Panc1 (cell line): ENCODE data around the gene SSPN. TPM values are rescaled to one million over a fixed set of nuclear protein-coding genes. Genes with fewer than 3 reads are reported as not detected.
A peak's percentile ranks its signal among the peaks of the same experiment; 100 is the strongest.

Source experiments
- ATAC-seq: fragments of 200-7000 bp; cut with Tn5 transposase; 2 replicates; pipeline ENCODE4 v1.9.1; 2020; ENCODE audit warnings: mild to moderate bottlenecking, moderate library complexity
- BruUV-seq: library from RNA; stranded (reverse); fragments of 400-500 nt; replicated peaks from 2 replicates; lab custom pipeline; 2021; lab: Mats Ljungman, UMichigan
- CTCF ChIA-PET: fragments of 300-600 bp; sonication (Branson Sonifier 250); formaldehyde crosslinking; loops from one replicate; lab custom pipeline; 2022; ENCODE audit warnings: antibody characterized with exemption; lab: Charles Lee
- POLR2A ChIA-PET: fragments of 300-600 bp; sonication (Branson Sonifier 250); formaldehyde crosslinking; loops from one replicate; lab custom pipeline; 2022; ENCODE audit warnings: antibody characterized with exemption; lab: Charles Lee
- DNase-seq: peaks from one replicate; pipeline ENCODE4 v3.0.0-alpha.2; 2010; ENCODE audit warnings: low read depth, low spot score
- H3K27ac ChIP-seq: 2 replicates; pipeline ENCODE4 v1.5.1; 2011; ENCODE audit warnings: mild to moderate bottlenecking, low read length, inconsistent platforms
- H3K27me3 ChIP-seq: fragments of 200-500 bp; sonication (Bioruptor generic); 2 replicates; pipeline ENCODE4 v1.6.0; 2014; ENCODE audit warnings: low read length, inconsistent platforms; ENCODE audit not compliant: control insufficient read depth, insufficient read depth
- H3K36me3 ChIP-seq: fragments of 200-500 bp; sonication (Bioruptor generic); 2 replicates; pipeline ENCODE4 v1.5.1; 2014; ENCODE audit warnings: inconsistent platforms, mild to moderate bottlenecking, low read length, moderate library complexity; ENCODE audit not compliant: control insufficient read depth, insufficient read depth
- H3K4me1 ChIP-seq: 2 replicates; pipeline ENCODE4 v1.5.1; 2011; ENCODE audit warnings: inconsistent platforms, mild to moderate bottlenecking, low read length, moderate library complexity; ENCODE audit not compliant: control insufficient read depth, insufficient read depth
- H3K4me3 ChIP-seq, 2 experiments: 2 replicates each; pipeline ENCODE4 v1.5.1; 2011 to 2012; ENCODE audit warnings: low read depth in 2 of 2, low read length in 2 of 2, mild to moderate bottlenecking in 2 of 2, inconsistent platforms in 1 of 2, moderate library complexity in 1 of 2
- H3K9me3 ChIP-seq: fragments of 200-500 bp; sonication (Bioruptor generic); 2 replicates; pipeline ENCODE4 v1.5.1; 2014; ENCODE audit warnings: low read depth, mild to moderate bottlenecking, inconsistent platforms, low read length, moderate library complexity; ENCODE audit not compliant: control insufficient read depth, insufficient read depth
- POLR2AphosphoS5 ChIP-seq: IDR thresholded peaks from 2 replicates; pipeline ENCODE4 v1.6.1; 2012; ENCODE audit warnings: mild to moderate bottlenecking, low read depth, low read length, moderate library complexity
- REST ChIP-seq, 2 experiments: IDR thresholded peaks; 2 replicates each; pipeline ENCODE4 v1.6.1; 2011 to 2012; ENCODE audit warnings: low read depth in 2 of 2, control low read depth in 1 of 2, low read length in 1 of 2, mild to moderate bottlenecking in 1 of 2, moderate library complexity in 1 of 2; ENCODE audit not compliant: insufficient read depth in 1 of 2
- SIN3A ChIP-seq: IDR thresholded peaks from 2 replicates; pipeline ENCODE4 v1.6.1; 2012; ENCODE audit warnings: low read depth, mild to moderate bottlenecking, low read length, moderate library complexity, borderline replicate concordance; ENCODE audit not compliant: insufficient read depth
- TCF7L2 ChIP-seq: IDR thresholded peaks from 2 replicates; pipeline ENCODE4 v1.6.1; 2011; ENCODE audit warnings: mild to moderate bottlenecking, low read depth, low read length, inconsistent platforms
- in situ Hi-C: cut with HindIII; loops from 2 replicates; pipeline ENCODE4 v1.10.0; 2016; ENCODE audit warnings: low sequenced_read_pairs, low pct_unique_long_range_greater_than_20kb
- intact Hi-C: fragments of 100-400 bp; cut with micrococcal nuclease; formaldehyde crosslinking; loops from one replicate; pipeline ENCODE4 v1.10.0; 2022; ENCODE audit not compliant: unreplicated experiment
- total RNA-seq: library from RNA; stranded (reverse); gene quantifications from one replicate; pipeline ENCODE4 v1.2.1, GENCODE V29; 2021; ENCODE audit not compliant: unreplicated experiment
- TF ChIP-seq, protein P1 (sequence below): fragments of 450-650 bp; IDR thresholded peaks from 2 replicates; pipeline ENCODE4 v1.5.1; 2017; ENCODE audit warnings: mild to moderate bottlenecking

Gene SSPN
- total RNA-seq, 1 experiment from 2014 or later = 23.4 TPM

DNA sequence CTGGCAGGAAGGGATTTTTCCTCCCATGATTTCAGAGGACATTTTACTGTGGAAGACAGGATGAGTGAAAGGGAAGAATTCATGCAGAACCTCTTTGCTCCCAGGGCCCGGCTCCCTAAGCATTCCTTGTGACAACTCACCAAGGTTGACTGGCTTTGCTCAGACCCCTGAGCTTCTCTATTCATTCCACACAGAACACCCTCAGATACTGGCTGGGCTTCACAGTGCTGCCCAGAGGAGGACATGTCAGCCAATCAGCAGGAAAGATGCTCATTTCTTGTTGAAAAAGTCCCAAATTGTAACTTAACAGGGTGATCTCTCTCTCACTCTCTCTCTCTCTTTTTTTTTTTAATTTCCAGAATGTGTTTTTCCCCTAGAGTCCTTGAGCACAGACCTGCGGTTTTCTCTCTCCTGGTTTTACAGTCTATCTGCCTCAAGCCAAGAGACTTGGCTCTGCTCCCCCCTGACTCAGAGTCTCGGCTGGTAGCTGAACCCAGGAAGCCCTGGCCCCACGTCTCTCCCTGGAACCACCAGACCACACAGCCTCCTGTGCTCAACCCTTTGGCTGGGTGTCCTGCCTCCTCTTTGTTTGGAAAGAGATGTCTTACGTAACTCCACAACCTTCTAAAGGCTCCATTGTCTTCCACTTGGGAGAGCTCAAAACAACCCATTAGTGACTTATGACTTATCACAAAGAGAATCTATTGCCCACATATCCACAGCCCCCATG, 43.9 kb downstream of the SSPN start:
- intact Hi-C loops (no loop called here), in situ Hi-C loops (no loop called here)
- no TSS peak for BruUV-seq
- 0 out of 2 replicates have a peak, but pooled peaks cover 5% of the 10 kb centered on the region for H3K4me1 ChIP-seq
- TF ChIP-seq REST (IDR thresholded peaks at IDR 0.05; ENCODE audit: insufficient read depth in 1 of 2, low read depth in 2 of 2, low read length in 1 of 2) (no peak), TCF7L2 (no peak), SIN3A (no peak), POLR2AphosphoS5 (no peak)
- TF ChIP-seq, protein P1, sequence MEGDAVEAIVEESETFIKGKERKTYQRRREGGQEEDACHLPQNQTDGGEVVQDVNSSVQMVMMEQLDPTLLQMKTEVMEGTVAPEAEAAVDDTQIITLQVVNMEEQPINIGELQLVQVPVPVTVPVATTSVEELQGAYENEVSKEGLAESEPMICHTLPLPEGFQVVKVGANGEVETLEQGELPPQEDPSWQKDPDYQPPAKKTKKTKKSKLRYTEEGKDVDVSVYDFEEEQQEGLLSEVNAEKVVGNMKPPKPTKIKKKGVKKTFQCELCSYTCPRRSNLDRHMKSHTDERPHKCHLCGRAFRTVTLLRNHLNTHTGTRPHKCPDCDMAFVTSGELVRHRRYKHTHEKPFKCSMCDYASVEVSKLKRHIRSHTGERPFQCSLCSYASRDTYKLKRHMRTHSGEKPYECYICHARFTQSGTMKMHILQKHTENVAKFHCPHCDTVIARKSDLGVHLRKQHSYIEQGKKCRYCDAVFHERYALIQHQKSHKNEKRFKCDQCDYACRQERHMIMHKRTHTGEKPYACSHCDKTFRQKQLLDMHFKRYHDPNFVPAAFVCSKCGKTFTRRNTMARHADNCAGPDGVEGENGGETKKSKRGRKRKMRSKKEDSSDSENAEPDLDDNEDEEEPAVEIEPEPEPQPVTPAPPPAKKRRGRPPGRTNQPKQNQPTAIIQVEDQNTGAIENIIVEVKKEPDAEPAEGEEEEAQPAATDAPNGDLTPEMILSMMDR = no peak
- peak overlapping the region; percentile 34; the same call in 1 of the 2 replicates for H3K27ac ChIP-seq
- DNase-seq (no peak), ATAC-seq (peak; percentile 75)
- ChIA-PET CTCF (interaction anchor here (0.9 kb wide), 1 partner anchor 53 kb away, joined by 4 read pairs; no protein-coding TSS in a partner anchor), POLR2A (interaction anchor here (0.5 kb wide), 1 partner anchor 399 kb away, joined by 3 read pairs; no protein-coding TSS in a partner anchor)
- no peak overlapping the region for H3K4me3 ChIP-seq
- no peaks in the 10 kb centered on the region for H3K9me3 ChIP-seq
- H3K36me3 ChIP-seq = no peaks in the 10 kb centered on the region
- no peaks in the 10 kb centered on the region for H3K27me3 ChIP-seq

DNA sequence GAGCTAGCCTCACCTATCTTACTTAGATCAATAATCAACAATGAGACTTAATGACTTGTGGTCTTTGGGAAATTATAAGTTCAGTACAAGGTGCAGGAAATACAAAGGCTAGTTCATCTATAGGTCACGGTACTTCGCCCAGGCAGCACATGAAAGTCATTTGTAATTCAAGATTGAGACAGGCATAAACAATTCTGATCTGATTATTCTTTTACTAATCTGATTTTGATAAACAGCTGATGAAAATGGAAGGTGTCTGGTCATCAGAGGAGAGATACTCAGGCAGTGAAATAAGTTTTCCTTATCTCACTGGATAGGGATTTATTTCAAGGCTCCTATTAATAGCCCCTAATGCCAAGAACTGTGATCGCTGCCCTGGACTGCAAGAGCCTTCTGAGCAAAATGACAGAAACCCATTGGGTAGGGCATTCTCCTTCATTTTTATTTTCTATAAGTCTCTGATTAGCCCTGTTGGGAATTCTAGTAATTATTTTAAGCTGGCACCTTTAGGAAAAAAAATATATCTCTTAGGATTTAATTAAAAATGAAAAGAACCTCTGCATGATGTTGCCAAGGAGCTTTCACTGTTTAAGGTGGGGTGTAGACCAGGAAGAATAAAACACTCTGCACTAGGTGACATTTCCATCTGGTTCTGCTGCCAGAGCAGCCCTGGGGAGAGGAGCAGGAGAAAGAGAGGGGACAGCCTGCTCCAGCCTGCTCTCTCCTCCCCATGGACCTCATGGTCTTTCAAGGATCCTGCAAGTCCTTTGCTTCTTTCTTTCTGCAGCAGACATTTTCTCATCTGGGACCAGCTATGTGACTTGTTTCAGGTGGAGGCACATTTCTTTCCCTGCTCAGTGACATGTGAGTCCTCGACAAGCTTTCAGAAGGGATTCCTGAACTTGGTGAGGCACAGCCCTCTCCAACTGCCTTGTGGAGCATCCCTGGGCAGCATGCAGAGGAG, 44.8 kb downstream of the SSPN start:
- TF ChIP-seq REST (IDR thresholded peaks at IDR 0.05; ENCODE audit: insufficient read depth in 1 of 2, low read depth in 2 of 2, low read length in 1 of 2) = no peak
- no peak for TF ChIP-seq SIN3A
- TF ChIP-seq, protein P1 = no peak
- 0 out of 2 replicates have a peak, but pooled peaks have one; percentile 26 for TF ChIP-seq TCF7L2
- no peak for TF ChIP-seq POLR2AphosphoS5
- H3K27ac ChIP-seq = peak overlapping the region; percentile 34; the same call in 1 of the 2 replicates
- H3K4me3 ChIP-seq = no peak overlapping the region
- H3K9me3 ChIP-seq = no peaks in the 10 kb centered on the region
- DNase-seq = no peak
- POLR2A ChIA-PET = interaction anchor here (0.6 kb wide), 1 partner anchor 119 kb away, joined by 3 read pairs; no protein-coding TSS in a partner anchor
- in situ Hi-C loops (no loop called here), intact Hi-C loops (no loop called here)
- no TSS peak for BruUV-seq
- no peaks in the 10 kb centered on the region for H3K36me3 ChIP-seq
- no peaks in the 10 kb centered on the region for H3K27me3 ChIP-seq
- 0 out of 2 replicates have a peak, but pooled peaks cover 5% of the 10 kb centered on the region for H3K4me1 ChIP-seq
- CTCF ChIA-PET = no interaction called here
- no peak; the same call in 1 of the 2 replicates for ATAC-seq
